Left lung (tissue), 10 donors: ENCODE results near the gene CREB3. TPM values are rescaled to one million over a fixed set of nuclear protein-coding genes. Genes with fewer than 3 reads are reported as not detected.

Source experiments
- ATAC-seq: fragments of 200-7000 bp; cut with Tn5 transposase; one replicate; pipeline ENCODE4 v1.9.1; 2020; ENCODE audit warnings: moderate library complexity
- DNase-seq, 4 donors: peaks; one replicate each; pipeline ENCODE4 v3.0.0-alpha.2; 2013 to 2020
- H3K27ac ChIP-seq, 2 donors: fragments of 200-600 bp; sonication (generic) in 1 of 2; one replicate each; pipeline versions ENCODE4 v1.5.0 to v1.8.0; 2020 to 2021
- H3K27me3 ChIP-seq, 2 donors: fragments of 200-600 bp; sonication (generic) in 1 of 2; one replicate each; pipeline versions ENCODE4 v1.5.0 to v1.8.0; 2020 to 2021
- H3K36me3 ChIP-seq, 2 donors: fragments of 200-600 bp; sonication (generic) in 1 of 2; one replicate each; pipeline versions ENCODE4 v1.5.0 to v1.8.0; 2020 to 2021
- H3K4me1 ChIP-seq, 2 donors: fragments of 200-600 bp; one replicate each; pipeline ENCODE4 v1.8.0; 2021
- H3K4me3 ChIP-seq, 2 donors: fragments of 200-600 bp; sonication (generic) in 1 of 2; one replicate each; pipeline versions ENCODE4 v1.5.0 to v1.8.0; 2020 to 2021; ENCODE audit warnings: mild to moderate bottlenecking in 1 of 2
- H3K9me3 ChIP-seq, 2 donors: fragments of 200-600 bp; sonication (generic) in 1 of 2; one replicate each; pipeline versions ENCODE4 v1.5.0 to v1.8.0; 2020 to 2021
- intact Hi-C, 2 donors: fragments of 100-400 bp; cut with DNase I; formaldehyde crosslinking; loops; one replicate each; pipeline versions ENCODE4 v1.11.2 to v1.14.2; 2022
- polyA plus RNA-seq, 6 donors: library from polyadenylated mRNA; unstranded; fragments of 120-200 nt; gene quantifications; one replicate each; pipeline ENCODE4 v1.2.1, GENCODE V29; 2013; ENCODE audit not compliant: insufficient read length in 6 of 6
- total RNA-seq, 2 donors: library from RNA; stranded (reverse); fragmentation: NEBNext Ultra II Directional; extraction: Animal tissue kit (Norgen Biotek cat#: 25700); gene quantifications; one replicate each; pipeline ENCODE4 v1.2.1, GENCODE V29; 2021
- TF ChIP-seq, protein P1 (sequence below), 2 donors: fragments of 200-600 bp; sonication (generic) in 1 of 2; IDR thresholded peaks; one replicate each; pipeline versions ENCODE4 v1.5.0 to v1.8.0; 2021; ENCODE audit warnings: antibody characterized with exemption in 2 of 2
- donor health status: DM: no; HTN: yes; CAD: no.
- donor health status: DM: no; HTN: no; CAD: no.

Gene CREB3
- total and polyA plus RNA-seq, 8 donors, result 31.2 to 42.4 (median 39.8) TPM

DNA sequence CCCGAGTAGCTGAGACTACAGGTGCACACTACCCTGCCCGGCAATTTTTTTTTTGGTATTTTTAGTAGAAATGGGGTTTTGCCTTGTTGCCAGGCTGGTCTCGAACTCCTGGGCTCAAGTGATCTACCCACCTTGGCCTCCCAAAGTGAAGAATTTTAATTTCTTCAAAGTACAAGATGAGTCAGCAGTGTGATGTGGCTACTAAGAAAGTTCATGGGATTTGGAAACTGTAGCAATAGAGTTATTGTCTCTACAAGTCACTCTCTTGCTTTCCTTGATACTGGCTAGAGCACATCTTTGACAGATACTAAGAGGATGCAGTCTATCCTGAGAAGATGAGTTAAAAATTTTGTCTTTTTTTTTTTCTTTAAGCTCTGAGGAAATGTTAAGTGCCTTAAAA is 1.6 kb downstream of the CREB3 start:
- intact Hi-C loops, result no loop called here
- no peak overlapping the region for H3K4me3 ChIP-seq

GRCh38 chr9:35736201-35736633 is 3.8 kb downstream of the CREB3 start:
- DNase-seq, result peak in 2 of 4 donors; percentile 56 to 73
- Histone ChIP-seq H3K27me3 (no peaks in the 10 kb centered on the region), H3K4me1 (peaks cover 10 to 28% of the 10 kb centered on the region in 2 donors), H3K27ac (peak overlapping the region in 1 of 2 donors; percentile 11), H3K4me3 (no peak overlapping the region), H3K36me3 (peaks cover 0 to 72% of the 10 kb centered on the region in 2 donors), H3K9me3 (no peaks in the 10 kb centered on the region)
- intact Hi-C loops, result no loop called here
- ATAC-seq, result peak; percentile 17
- TF ChIP-seq, protein P1, sequence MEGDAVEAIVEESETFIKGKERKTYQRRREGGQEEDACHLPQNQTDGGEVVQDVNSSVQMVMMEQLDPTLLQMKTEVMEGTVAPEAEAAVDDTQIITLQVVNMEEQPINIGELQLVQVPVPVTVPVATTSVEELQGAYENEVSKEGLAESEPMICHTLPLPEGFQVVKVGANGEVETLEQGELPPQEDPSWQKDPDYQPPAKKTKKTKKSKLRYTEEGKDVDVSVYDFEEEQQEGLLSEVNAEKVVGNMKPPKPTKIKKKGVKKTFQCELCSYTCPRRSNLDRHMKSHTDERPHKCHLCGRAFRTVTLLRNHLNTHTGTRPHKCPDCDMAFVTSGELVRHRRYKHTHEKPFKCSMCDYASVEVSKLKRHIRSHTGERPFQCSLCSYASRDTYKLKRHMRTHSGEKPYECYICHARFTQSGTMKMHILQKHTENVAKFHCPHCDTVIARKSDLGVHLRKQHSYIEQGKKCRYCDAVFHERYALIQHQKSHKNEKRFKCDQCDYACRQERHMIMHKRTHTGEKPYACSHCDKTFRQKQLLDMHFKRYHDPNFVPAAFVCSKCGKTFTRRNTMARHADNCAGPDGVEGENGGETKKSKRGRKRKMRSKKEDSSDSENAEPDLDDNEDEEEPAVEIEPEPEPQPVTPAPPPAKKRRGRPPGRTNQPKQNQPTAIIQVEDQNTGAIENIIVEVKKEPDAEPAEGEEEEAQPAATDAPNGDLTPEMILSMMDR (IDR thresholded peaks at IDR 0.05), result peak; percentile 68 to 78

More for the DNA sequence above, 1.6 kb downstream of the CREB3 start:
- ATAC-seq (no peak), DNase-seq (no peak)
- TF ChIP-seq, protein P1 (IDR thresholded peaks at IDR 0.05), result no peak
- Histone ChIP-seq H3K27ac (no peak overlapping the region), H3K36me3 (peaks cover 0 to 51% of the 10 kb centered on the region in 2 donors), H3K9me3 (no peaks in the 10 kb centered on the region), H3K4me1 (peaks cover 29 to 49% of the 10 kb centered on the region in 2 donors), H3K27me3 (no peaks in the 10 kb centered on the region)

DNA sequence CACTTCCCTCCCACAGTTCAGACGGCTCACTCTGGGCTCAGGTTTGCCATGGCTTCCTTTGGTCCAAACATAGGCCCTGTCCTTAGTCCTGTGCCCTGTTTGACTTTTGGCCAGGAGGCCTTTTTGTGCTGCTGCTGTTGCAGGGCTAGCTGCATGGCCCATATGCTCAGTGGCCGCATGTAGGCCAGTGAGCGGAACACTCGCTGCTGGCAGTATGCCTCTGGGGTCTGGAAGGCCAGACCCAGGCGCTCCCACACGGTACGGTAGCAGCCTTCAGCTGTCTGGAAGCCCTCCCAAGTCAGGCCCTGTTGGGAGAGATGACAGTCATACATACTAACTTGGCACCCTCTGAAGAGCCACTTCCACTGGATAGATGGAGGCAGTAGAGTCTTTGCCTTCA is 4.7 kb downstream of the CREB3 start:
- Histone ChIP-seq H3K27ac (no peak overlapping the region), H3K4me1 (peaks cover 10 to 28% of the 10 kb centered on the region in 2 donors), H3K9me3 (no peaks in the 10 kb centered on the region), H3K36me3 (peaks cover 0 to 81% of the 10 kb centered on the region in 2 donors), H3K4me3 (no peak overlapping the region), H3K27me3 (no peaks in the 10 kb centered on the region)
- ATAC-seq (no peak), DNase-seq (no peak)
- TF ChIP-seq, protein P1 (IDR thresholded peaks at IDR 0.05), result no peak
- intact Hi-C loops, result no loop called here

DNA sequence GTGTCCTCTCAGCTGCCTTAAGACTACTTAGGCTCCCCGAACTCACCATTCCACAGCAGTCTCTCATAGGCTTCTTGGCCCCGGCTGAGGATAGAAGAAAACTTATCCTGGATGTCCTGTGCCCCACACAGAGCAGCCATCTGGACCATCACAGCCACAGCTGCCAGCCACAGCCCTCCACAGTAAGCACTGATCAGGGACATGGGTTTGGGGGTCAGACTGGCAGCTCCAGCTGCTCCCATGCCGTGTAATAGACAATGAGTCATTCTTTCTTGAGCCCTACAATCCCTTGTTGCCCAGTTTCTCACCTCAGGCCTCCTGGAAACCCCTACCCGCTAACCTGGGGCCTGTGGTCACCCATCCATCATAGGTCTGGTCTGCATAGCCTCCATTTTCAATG is 5.7 kb downstream of the CREB3 start:
- ATAC-seq (no peak), DNase-seq (no peak)
- TF ChIP-seq, protein P1 (IDR thresholded peaks at IDR 0.05), result no peak
- Histone ChIP-seq H3K27me3 (no peaks in the 10 kb centered on the region), H3K4me3 (no peak overlapping the region), H3K4me1 (peaks cover 8 to 26% of the 10 kb centered on the region in 2 donors), H3K36me3 (peaks cover 3 to 91% of the 10 kb centered on the region in 2 donors), H3K9me3 (no peaks in the 10 kb centered on the region), H3K27ac (no peak overlapping the region)
- intact Hi-C loops, result no loop called here

- H3K4me3 ChIP-seq, result no peak overlapping the region
- DNase-seq (no peak), ATAC-seq (no peak)
- no peaks in the 10 kb centered on the region for H3K9me3 ChIP-seq
- H3K27me3 ChIP-seq, result no peaks in the 10 kb centered on the region
- TF ChIP-seq, protein P1 (IDR thresholded peaks at IDR 0.05), result no peak
- H3K36me3 ChIP-seq, result peaks cover 6 to 99% of the 10 kb centered on the region in 2 donors
- H3K4me1 ChIP-seq, result peaks cover under 1 to 26% of the 10 kb centered on the region in 2 donors
- no peak overlapping the region for H3K27ac ChIP-seq
- intact Hi-C loops, result no loop called here
These were observed 6.5 kb downstream of the CREB3 start for GRCh38 chr9:35738924-35739323.
